Neural cell (in vitro differentiated cells): ENCODE measurements around the gene DHRS12. TPM values are rescaled to one million over a fixed set of nuclear protein-coding genes. Genes with fewer than 3 reads are reported as not detected.
A peak's percentile ranks its signal among the peaks of the same experiment; 100 is the strongest.

Experiments used
- H2AFZ ChIP-seq: fragments of 200-600, 300-800 bp; sonication (generic), shearing (Covaris generic); 2 replicates; pipeline ENCODE4 v1.6.0; 2014; ENCODE audit warnings: low read depth, mild to moderate bottlenecking, antibody characterized with exemption, low read length, moderate library complexity
- H3F3A ChIP-seq: fragments of 200-600 bp; shearing (Covaris generic); 2 replicates; pipeline ENCODE4 v1.6.1; 2016; ENCODE audit warnings: mild to moderate bottlenecking, moderate library complexity, mixed read lengths, antibody characterized with exemption, low read length; ENCODE audit not compliant: insufficient read depth, poor library complexity, severe bottlenecking
- H3K27ac ChIP-seq: fragments of 200-600, 300-800 bp; sonication (generic), shearing (Covaris generic); 2 replicates; pipeline ENCODE4 v1.5.1; 2014; ENCODE audit warnings: mild to moderate bottlenecking, low read length, moderate library complexity
- H3K27me3 ChIP-seq: fragments of 300-800, 200-600 bp; sonication (generic), shearing (Covaris generic); 2 replicates; pipeline ENCODE4 v1.6.0; 2014; ENCODE audit warnings: mild to moderate bottlenecking, low read depth, low read length, moderate library complexity; ENCODE audit not compliant: insufficient read depth
- H3K36me3 ChIP-seq: fragments of 300-800, 200-600 bp; sonication (generic), shearing (Covaris generic); 2 replicates; pipeline ENCODE4 v1.5.1; 2014; ENCODE audit warnings: mild to moderate bottlenecking, antibody characterized with exemption, low read length, moderate library complexity; ENCODE audit not compliant: insufficient read depth
- H3K4me2 ChIP-seq: fragments of 300-800, 200-600 bp; sonication (generic), shearing (Covaris generic); 2 replicates; pipeline ENCODE4 v1.6.0; 2014; ENCODE audit warnings: mild to moderate bottlenecking, low read length
- H3K4me3 ChIP-seq: fragments of 300-800, 200-600 bp; sonication (generic), shearing (Covaris generic); 2 replicates; pipeline ENCODE4 v1.5.1; 2014; ENCODE audit warnings: mild to moderate bottlenecking, low read length, moderate library complexity
- H3K79me2 ChIP-seq: fragments of 200-600 bp; shearing (Covaris generic); replicated peaks from 2 replicates; pipeline ENCODE4 v1.6.0; 2014; ENCODE audit warnings: mild to moderate bottlenecking, low read length, moderate library complexity; ENCODE audit not compliant: insufficient read depth
- H3K9ac ChIP-seq: fragments of 300-800, 200-600 bp; sonication (generic), shearing (Covaris generic); 2 replicates; pipeline ENCODE4 v1.6.1; 2016; ENCODE audit warnings: mild to moderate bottlenecking, low read length, mixed read lengths
- H3K9me2 ChIP-seq: fragments of 200-600 bp; shearing (Covaris generic); 2 replicates; pipeline ENCODE4 v1.6.1; 2016; ENCODE audit warnings: mild to moderate bottlenecking, low read length, mixed read lengths; ENCODE audit not compliant: insufficient read depth
- H3K9me3 ChIP-seq: fragments of 200-600, 300-800 bp; sonication (generic), shearing (Covaris generic); 2 replicates; pipeline ENCODE4 v1.6.1; 2016; ENCODE audit warnings: mild to moderate bottlenecking, mixed run types, low read length, moderate library complexity, mixed read lengths
- H4K20me1 ChIP-seq: fragments of 200-600 bp; shearing (Covaris generic); 2 replicates; pipeline ENCODE4 v1.6.1; 2016; ENCODE audit warnings: mild to moderate bottlenecking, mixed run types; ENCODE audit not compliant: insufficient read depth
- CTCF ChIP-seq: fragments of 450-650 bp; IDR thresholded peaks from 2 replicates; pipeline ENCODE4 v1.5.1; 2014; ENCODE audit warnings: antibody characterized with exemption, mild to moderate bottlenecking, moderate library complexity; ENCODE audit not compliant: poor library complexity, severe bottlenecking
- EP300 ChIP-seq: fragments of 450-650 bp; conservative IDR thresholded peaks from 2 replicates; pipeline ENCODE4 v1.6.1; 2014; ENCODE audit warnings: antibody characterized with exemption, mild to moderate bottlenecking, moderate library complexity; ENCODE audit not compliant: poor library complexity, severe bottlenecking
- EZH2 ChIP-seq: fragments of 200-600, 300-800 bp; shearing (Covaris generic), sonication (generic); IDR thresholded peaks from 2 replicates; pipeline ENCODE4 v1.6.1; 2014; ENCODE audit warnings: antibody characterized with exemption, low read length, borderline replicate concordance, mild to moderate bottlenecking; ENCODE audit not compliant: insufficient read depth, poor library complexity, severe bottlenecking
- MXI1 ChIP-seq: fragments of 450-650 bp; conservative IDR thresholded peaks from 2 replicates; pipeline ENCODE4 v1.6.1; 2014; ENCODE audit warnings: antibody characterized with exemption, mild to moderate bottlenecking; ENCODE audit not compliant: poor library complexity, severe bottlenecking
- POLR2AphosphoS5 ChIP-seq: IDR thresholded peaks from 2 replicates; pipeline ENCODE4 v1.6.1; 2012
- RAD21 ChIP-seq: fragments of 450-650 bp; conservative IDR thresholded peaks from 2 replicates; pipeline ENCODE4 v1.6.1; 2014; ENCODE audit warnings: antibody characterized with exemption, mild to moderate bottlenecking, moderate library complexity
- REST ChIP-seq: IDR thresholded peaks from 2 replicates; pipeline ENCODE4 v1.6.1; 2012; ENCODE audit warnings: borderline replicate concordance
- SMC3 ChIP-seq: fragments of 450-650 bp; conservative IDR thresholded peaks from 2 replicates; pipeline ENCODE4 v1.6.1; 2014; ENCODE audit warnings: antibody characterized with exemption, mild to moderate bottlenecking, moderate library complexity; ENCODE audit not compliant: poor library complexity
- TAF1 ChIP-seq: IDR thresholded peaks from 2 replicates; pipeline ENCODE4 v1.6.1; 2012; ENCODE audit warnings: low read depth
- polyA plus RNA-seq: library from polyadenylated mRNA; depleted of rRNA; stranded (reverse); fragments of >200 nt; gene quantifications from 2 replicates; pipeline ENCODE4 v1.2.3, GENCODE V29; 2014

DHRS12 gene
- polyA plus RNA-seq, 1 donor from 2014 or later = 4.4 TPM

DNA sequence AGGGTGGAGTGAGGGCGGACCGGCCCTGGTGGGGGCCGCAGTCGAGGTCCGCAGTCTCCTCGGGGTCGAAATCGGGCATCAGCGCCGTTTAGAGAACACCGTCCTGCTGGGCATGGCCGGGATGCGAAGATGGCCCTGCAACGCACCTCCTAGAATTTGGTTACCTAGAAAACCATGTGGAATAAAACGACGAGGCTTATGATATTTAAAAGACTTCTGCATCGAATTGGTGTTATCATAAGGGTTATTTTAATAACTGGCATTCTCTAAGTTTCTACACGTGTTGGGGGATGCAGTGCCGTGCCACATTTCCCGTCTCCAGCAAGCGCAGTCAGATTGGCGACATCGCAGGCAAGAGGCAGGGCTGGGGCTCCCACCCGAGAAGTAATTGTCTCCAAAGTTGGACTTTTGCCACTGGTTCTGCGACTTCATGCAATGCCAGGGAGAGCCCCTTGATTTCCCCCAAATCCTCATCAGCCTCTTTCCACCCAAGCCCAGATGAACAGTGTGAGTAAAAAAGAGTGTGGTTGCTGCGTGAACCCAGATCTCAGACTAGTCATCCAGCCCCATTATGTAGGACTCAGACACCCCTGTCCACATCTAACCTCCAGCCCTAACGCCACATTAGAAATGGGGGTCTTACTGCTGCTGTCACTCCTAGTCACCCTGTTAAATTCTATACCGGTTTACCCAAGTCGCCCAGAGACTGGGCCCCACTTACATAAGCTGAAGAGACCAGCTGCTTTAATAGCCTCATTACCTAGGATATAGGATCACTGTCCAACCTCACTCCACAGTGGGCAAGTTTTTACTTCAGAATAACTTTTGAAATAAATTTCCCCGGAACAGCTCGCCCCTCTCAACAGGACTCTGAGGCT lies 571 bp upstream of the DHRS12 start:
- Histone ChIP-seq H3K9ac (peak overlapping the region; percentile 74), H3K36me3 (no peaks in the 10 kb centered on the region), H3K4me2 (peak overlapping the region; percentile 23), H3K9me2 (no peaks in the 10 kb centered on the region), H3K79me2 (no peaks in the 10 kb centered on the region), H3K27ac (peak overlapping the region; percentile 51), H3K9me3 (no peaks in the 10 kb centered on the region), H3K4me3 (peak overlapping the region; percentile 75), H4K20me1 (no peaks in the 10 kb centered on the region), H3K27me3 (no peaks in the 10 kb centered on the region), H3F3A (peaks cover 5% of the 10 kb centered on the region), H2AFZ (peak overlapping the region; percentile 36)
- TF ChIP-seq EP300 = no peak
- no peak for TF ChIP-seq POLR2AphosphoS5
- no peak for TF ChIP-seq TAF1
- TF ChIP-seq REST = no peak
- TF ChIP-seq RAD21 = no peak
- TF ChIP-seq MXI1 = no peak
- TF ChIP-seq EZH2 = no peak
- TF ChIP-seq CTCF = no peak
- no peak for TF ChIP-seq SMC3

- peak overlapping the region; percentile 36 for H2AFZ ChIP-seq
Observed at GRCh38 chr13:51802631-51803418, 1.1 kb downstream of the DHRS12 start.

More at GRCh38 chr13:51802631-51803418, 1.1 kb downstream of the DHRS12 start:
- Histone ChIP-seq H3K36me3 (no peaks in the 10 kb centered on the region), H3K9me2 (no peaks in the 10 kb centered on the region), H3K4me3 (peak overlapping the region; percentile 75), H3K9me3 (no peaks in the 10 kb centered on the region), H3K4me2 (peak overlapping the region; percentile 34), H4K20me1 (no peaks in the 10 kb centered on the region), H3K27ac (peak overlapping the region; percentile 51), H3K9ac (peak overlapping the region; percentile 74), H3K27me3 (no peaks in the 10 kb centered on the region), H3F3A (peaks cover 5% of the 10 kb centered on the region), H3K79me2 (no peaks in the 10 kb centered on the region)
- TF ChIP-seq EZH2 = no peak
- TF ChIP-seq RAD21 = no peak
- no peak for TF ChIP-seq CTCF
- TF ChIP-seq MXI1 = no peak
